Skeletal muscle satellite cell (primary cell): Measurements from ENCODE around the gene BCORL1.

Source experiments
- H3K27me3 ChIP-seq: 2 replicates; pipeline ENCODE4 v1.7.0; 2013; ENCODE audit warnings: low read length; ENCODE audit not compliant: control insufficient read depth, insufficient read depth
- H3K36me3 ChIP-seq: 2 replicates; pipeline ENCODE4 v1.7.0; 2013; ENCODE audit warnings: mild to moderate bottlenecking, control low read depth, low read length; ENCODE audit not compliant: insufficient read depth
- H3K4me1 ChIP-seq: 2 replicates; pipeline ENCODE4 v1.7.0; 2013; ENCODE audit warnings: low read length; ENCODE audit not compliant: control insufficient read depth, insufficient read depth
- H3K4me2 ChIP-seq: 2 replicates; pipeline ENCODE4 v1.7.0; 2013; ENCODE audit warnings: mild to moderate bottlenecking, low read length
- H3K4me3 ChIP-seq: 2 replicates; pipeline ENCODE4 v1.7.0; 2013; ENCODE audit warnings: low read length
- H3K9ac ChIP-seq: 2 replicates; pipeline ENCODE4 v1.7.0; 2013; ENCODE audit warnings: mild to moderate bottlenecking, low read depth, low read length, moderate library complexity
- H3K9me3 ChIP-seq: replicated peaks from 2 replicates; pipeline ENCODE4 v1.7.0; 2013; ENCODE audit warnings: mild to moderate bottlenecking, control low read depth, low read length

Gene BCORL1

DNA sequence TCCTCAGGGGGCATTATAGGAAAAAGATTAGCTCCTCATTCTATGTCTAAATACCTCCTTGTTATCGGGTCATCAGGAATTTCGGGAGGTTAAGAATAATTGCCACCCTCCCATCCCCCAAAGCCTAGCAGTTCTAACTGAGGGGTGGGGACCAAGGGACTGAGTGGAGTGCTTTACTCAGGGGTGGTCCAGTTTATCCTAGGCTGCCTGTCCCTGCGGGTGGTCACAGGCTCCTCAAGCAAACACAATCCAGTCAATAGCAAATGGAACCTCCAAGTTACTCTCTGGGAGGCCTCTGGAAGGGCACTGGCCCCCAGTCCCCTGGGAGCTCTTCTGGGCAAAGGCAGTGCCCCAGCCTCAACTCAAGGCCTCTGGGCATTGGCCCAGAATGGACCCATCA is 121.2 kb downstream of the BCORL1 start:
- Histone ChIP-seq H3K9ac (no peak overlapping the region), H3K27me3 (no peaks in the 10 kb centered on the region), H3K36me3 (no peaks in the 10 kb centered on the region), H3K9me3 (no peaks in the 10 kb centered on the region), H3K4me3 (no peak overlapping the region), H3K4me1 (peaks cover 17% of the 10 kb centered on the region), H3K4me2 (no peak overlapping the region)

DNA sequence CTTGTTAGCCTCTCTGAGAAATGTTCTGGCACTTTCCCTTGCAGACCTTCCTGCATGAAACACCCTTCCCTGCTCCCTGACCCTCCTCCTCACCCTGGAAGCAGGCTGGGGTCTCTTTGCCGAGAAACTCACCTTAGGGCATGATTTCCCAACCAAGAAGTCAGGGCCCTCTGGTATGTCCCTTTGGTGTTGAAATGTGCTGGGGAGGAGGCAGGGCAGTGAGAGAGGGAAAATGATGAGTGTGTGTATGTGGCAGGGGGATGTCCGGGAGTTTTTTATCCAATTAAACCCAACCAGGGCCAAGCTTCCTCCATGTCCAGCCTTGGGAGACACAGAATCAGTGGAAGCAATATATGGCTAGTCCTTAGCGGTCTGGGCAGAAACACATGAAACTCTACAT is 122.8 kb downstream of the BCORL1 start:
- Histone ChIP-seq H3K36me3 (no peaks in the 10 kb centered on the region), H3K4me1 (peaks cover 25% of the 10 kb centered on the region)

DNA sequence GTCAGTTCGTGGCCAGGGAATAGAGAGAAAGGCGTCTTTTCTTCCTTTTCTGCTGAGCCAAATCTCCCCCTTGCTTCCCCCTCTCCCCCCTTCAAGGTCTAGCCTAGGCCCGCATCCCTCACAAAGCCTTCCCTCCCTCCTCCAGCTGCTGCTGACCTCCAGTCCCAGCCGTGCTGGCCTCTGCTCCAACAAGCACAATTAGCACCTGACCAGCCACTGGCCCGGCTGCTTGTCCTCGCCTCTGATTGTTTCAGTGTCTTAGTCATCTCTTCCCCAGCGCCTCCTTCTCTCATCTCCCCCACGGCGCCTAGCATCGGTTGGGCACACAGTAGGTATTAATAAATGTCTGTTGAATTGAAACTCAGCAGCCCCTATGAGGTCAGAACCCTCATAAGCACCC is 123.6 kb downstream of the BCORL1 start:
- no peaks in the 10 kb centered on the region for H3K36me3 ChIP-seq
- H3K4me1 ChIP-seq = peaks cover 22% of the 10 kb centered on the region
- no peaks in the 10 kb centered on the region for H3K27me3 ChIP-seq
- no peak overlapping the region for H3K9ac ChIP-seq
- peak overlapping the region; percentile 27 for H3K4me2 ChIP-seq
- H3K4me3 ChIP-seq = no peak overlapping the region
- no peaks in the 10 kb centered on the region for H3K9me3 ChIP-seq

More for the DNA sequence above, 122.8 kb downstream of the BCORL1 start:
- no peaks in the 10 kb centered on the region for H3K9me3 ChIP-seq
- H3K4me3 ChIP-seq = no peak overlapping the region
- no peak overlapping the region for H3K9ac ChIP-seq
- no peak overlapping the region for H3K4me2 ChIP-seq
- no peaks in the 10 kb centered on the region for H3K27me3 ChIP-seq
